SK-N-MC (cell line): ENCODE results near the gene RCC2.

Source experiments
- DNase-seq: peaks from one replicate; pipeline ENCODE4 v3.0.0-alpha.2; 2011; ENCODE audit warnings: low read depth, low spot score
- H3K27ac ChIP-seq: fragments of 200-600 bp; sonication (generic); 2 replicates; pipeline ENCODE4 v1.5.1; 2016; ENCODE audit warnings: mixed run types
- H3K36me3 ChIP-seq: fragments of 200-600 bp; sonication (generic); 2 replicates; pipeline ENCODE4 v1.6.1; 2017; ENCODE audit warnings: antibody characterized with exemption, low read length, mixed read lengths; ENCODE audit not compliant: insufficient read depth
- H3K4me3 ChIP-seq: fragments of 200-600 bp; sonication (generic); 2 replicates; pipeline ENCODE4 v1.5.1; 2016
- H3K9ac ChIP-seq: fragments of 200-600 bp; sonication (generic); 2 replicates; pipeline ENCODE4 v1.8.0; 2017; ENCODE audit warnings: mixed run types, mixed read lengths; ENCODE audit not compliant: insufficient read length
- H3K9me3 ChIP-seq: fragments of 200-600 bp; sonication (generic); 2 replicates; pipeline ENCODE4 v1.6.1; 2017; ENCODE audit warnings: low read depth, mild to moderate bottlenecking, antibody characterized with exemption, low read length, moderate library complexity, mixed read lengths
- EZH2 ChIP-seq: fragments of 200-600 bp; sonication (generic); IDR thresholded peaks from one replicate; pipeline ENCODE4 v1.6.1; 2017; ENCODE audit warnings: antibody characterized with exemption
- FOXP2 ChIP-seq: optimal IDR thresholded peaks from 2 replicates; pipeline ENCODE3; 2011; ENCODE audit warnings: mild to moderate bottlenecking, moderate library complexity; ENCODE audit not compliant: insufficient read depth; ENCODE audit errors: extremely low read length, control extremely low read depth
- POLR2AphosphoS5 ChIP-seq: IDR thresholded peaks from 2 replicates; pipeline ENCODE4 v1.6.1; 2012; ENCODE audit warnings: mild to moderate bottlenecking, low read depth, low read length, borderline replicate concordance

Gene RCC2

DNA sequence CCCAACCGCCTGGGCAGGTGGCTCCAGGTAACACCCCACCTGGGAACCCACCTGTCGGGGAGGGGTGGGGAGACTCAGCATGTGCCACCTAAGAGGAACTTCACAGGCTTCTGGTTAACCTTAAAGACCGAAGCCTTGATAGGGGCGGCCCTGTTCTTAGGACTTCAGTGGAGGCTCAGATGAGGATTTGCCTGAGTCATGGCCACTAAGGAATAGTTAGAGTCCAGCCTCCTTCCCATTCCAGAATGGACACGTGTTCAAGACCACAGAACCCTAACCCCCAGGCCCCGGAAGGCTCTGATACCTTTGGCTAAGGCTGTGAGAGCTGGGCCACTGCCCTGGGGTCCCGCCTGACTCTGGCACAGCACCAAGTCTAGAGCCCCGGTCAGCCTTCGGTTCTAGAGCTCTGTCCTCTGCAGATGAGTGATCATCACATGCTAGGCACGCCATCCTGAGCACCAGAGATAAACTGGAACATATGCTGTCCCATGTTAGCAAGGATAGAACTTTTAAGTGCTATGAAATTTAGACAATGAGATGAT is 47.2 kb downstream of the RCC2 start:
- no peaks in the 10 kb centered on the region for H3K9me3 ChIP-seq
- no peak overlapping the region for H3K9ac ChIP-seq
- TF ChIP-seq FOXP2 (no peak), EZH2 (no peak), POLR2AphosphoS5 (no peak)
- DNase-seq: no peak
- H3K27ac ChIP-seq: no peak overlapping the region
- no peak overlapping the region for H3K4me3 ChIP-seq
- no peaks in the 10 kb centered on the region for H3K36me3 ChIP-seq

DNA sequence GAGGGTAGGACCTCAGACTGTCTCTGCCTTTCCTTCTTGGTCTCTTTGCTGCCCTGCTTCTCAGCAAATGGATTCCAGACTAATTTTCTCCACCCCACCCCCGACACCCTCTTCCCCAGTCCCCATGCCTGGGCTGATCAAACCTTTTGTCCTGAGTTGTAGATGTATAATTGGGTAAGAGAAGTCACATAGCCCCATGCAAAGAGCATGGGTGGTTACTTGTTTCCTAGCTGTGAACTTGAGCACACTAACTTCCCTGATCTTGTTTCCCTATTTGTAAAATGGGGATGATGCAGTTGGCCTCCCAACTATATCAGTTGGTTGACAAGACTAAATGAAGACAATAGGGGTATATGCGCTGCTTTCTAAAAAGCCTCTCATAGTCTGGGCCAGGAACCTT is 58.3 kb downstream of the RCC2 start:
- DNase-seq: no peak
- Histone ChIP-seq H3K27ac (no peak overlapping the region), H3K9ac (no peak overlapping the region), H3K4me3 (no peak overlapping the region), H3K36me3 (no peaks in the 10 kb centered on the region), H3K9me3 (no peaks in the 10 kb centered on the region)
- TF ChIP-seq FOXP2 (no peak), POLR2AphosphoS5 (no peak), EZH2 (no peak)

DNA sequence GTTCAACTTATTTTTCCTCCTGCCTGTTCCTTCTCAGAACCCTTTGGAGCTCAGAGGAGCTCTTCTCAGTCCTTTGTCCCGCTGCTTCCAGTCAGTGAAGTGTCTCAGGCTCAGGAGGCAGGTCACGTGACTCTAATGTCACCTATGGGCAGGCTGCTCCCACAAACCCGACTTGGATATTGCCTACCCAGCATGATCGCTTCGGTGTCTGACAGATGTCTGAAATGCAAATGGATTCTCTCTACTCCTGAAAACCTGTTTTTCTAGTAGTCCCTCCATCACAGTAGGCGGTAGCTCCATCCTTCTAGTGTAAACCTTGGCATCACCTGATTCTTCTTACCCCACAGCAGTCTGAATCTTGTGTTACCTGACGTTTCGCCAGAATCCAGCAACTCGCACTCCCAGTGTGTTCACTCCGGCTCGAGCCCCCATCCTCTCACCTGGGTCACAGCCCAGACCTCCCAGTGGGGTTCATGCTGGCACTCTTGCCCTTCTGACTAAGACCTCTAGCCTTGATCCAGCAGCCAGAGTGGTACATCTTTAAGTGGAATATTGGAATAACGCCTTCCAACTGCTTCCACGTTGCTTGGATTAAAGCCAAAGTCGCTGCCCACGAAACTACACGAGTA is 62.0 kb downstream of the RCC2 start:
- Histone ChIP-seq H3K9ac (no peak overlapping the region), H3K9me3 (no peaks in the 10 kb centered on the region), H3K27ac (no peak overlapping the region), H3K4me3 (no peak overlapping the region), H3K36me3 (no peaks in the 10 kb centered on the region)
- TF ChIP-seq EZH2: no peak
- TF ChIP-seq POLR2AphosphoS5: no peak
- TF ChIP-seq FOXP2: no peak
- no peak for DNase-seq

DNA sequence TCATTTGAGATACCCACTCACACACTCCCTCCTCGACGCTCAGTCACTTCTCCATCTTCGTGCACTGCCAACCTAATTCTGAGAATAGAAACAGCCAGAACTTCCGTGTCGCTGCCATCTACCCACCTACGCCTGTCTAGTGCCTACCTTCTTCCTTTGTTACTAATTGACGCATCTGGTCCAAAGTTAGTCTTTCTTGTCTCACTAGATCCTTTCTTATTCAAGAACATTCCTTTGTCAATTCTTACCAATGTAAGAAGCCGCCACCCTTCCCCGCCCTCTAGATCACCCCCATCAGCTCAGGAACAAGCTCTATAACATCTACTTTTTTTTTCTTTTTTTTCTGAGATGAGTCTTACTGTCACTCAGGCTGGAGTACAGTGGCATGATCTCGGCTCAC is 63.8 kb downstream of the RCC2 start:
- Histone ChIP-seq H3K36me3 (no peaks in the 10 kb centered on the region), H3K4me3 (no peak overlapping the region), H3K9ac (no peak overlapping the region), H3K9me3 (no peaks in the 10 kb centered on the region), H3K27ac (no peak overlapping the region)
- no peak for DNase-seq
- TF ChIP-seq POLR2AphosphoS5 (no peak), FOXP2 (no peak), EZH2 (no peak)

DNA sequence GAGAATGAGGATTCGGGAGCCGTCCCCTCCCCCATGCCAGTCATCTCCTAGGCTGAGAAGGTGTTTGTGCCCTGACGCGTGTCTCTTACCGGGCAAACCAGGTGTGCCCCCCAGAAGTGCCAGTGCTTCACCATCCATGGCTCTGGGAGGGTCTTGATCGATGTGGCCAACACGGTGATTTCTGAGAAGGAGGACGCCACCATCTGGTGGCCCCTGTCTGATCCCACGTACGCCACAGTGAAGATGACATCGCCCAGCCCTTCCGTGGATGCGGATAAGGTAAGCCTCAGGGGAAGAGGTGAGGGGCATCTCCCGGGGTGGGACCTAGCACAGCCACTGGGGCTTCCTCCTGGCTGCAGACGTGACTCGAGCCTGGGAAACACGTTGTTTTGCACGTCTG is 66.5 kb downstream of the RCC2 start:
- no peak for DNase-seq
- TF ChIP-seq FOXP2 (no peak), POLR2AphosphoS5 (no peak), EZH2 (no peak)

DNA sequence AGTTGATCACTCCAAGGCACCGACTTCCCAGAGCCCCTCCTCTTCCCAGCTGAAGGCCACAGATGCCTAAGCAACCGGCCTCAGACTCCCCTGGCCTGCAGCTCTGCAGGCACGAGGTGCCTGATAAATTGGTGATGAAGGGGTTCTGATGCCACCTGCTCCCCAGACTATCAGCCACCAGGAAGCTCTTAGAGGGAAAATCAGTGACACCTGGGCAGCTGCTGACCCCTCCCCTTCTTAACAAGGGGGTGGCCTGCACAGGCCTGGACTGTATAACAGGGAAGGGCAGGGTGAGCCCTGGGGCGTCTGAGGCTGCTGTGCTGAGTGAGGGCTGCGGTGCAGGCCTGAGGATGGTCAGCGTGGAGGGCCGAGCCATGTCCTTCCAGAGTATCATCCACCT is 67.6 kb downstream of the RCC2 start, which contains the start of gene PADI6:
TSS of gene PADI6 (plus strand) at position 301 of the 400 bp plus-strand sequence. CDS start at position 351, 50 bp downstream.
- no peak within 1 kb of the TSS for H3K27ac ChIP-seq
- DNase-seq: no peak

More for the DNA sequence above, 66.5 kb downstream of the RCC2 start:
- Histone ChIP-seq H3K4me3 (no peak overlapping the region), H3K27ac (no peak overlapping the region), H3K36me3 (no peaks in the 10 kb centered on the region), H3K9me3 (no peaks in the 10 kb centered on the region), H3K9ac (no peak overlapping the region)

DNA sequence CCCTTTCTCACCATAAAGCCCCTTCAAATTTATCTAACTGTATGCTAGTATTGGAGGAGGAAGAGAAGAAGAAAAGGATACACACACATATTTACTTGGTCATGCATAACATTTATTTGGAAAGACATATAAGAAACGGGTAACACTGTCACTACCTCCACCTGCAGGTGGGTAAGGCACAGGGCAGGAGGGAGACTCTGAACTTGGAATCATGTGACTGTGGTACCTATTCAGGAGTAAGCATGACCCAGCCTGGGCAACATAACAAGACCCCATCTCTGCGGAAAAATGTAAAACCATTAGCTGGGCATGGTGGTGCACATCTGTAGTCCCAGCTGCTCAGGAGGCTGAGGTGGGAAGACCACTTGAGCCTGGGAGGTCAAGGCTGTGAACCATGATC is 68.9 kb downstream of the RCC2 start:
- TF ChIP-seq FOXP2 (no peak), POLR2AphosphoS5 (no peak), EZH2 (no peak)
- no peak overlapping the region for H3K4me3 ChIP-seq
- no peaks in the 10 kb centered on the region for H3K9me3 ChIP-seq
- H3K36me3 ChIP-seq: no peaks in the 10 kb centered on the region
- no peak overlapping the region for H3K27ac ChIP-seq
- H3K9ac ChIP-seq: no peak overlapping the region
- DNase-seq: no peak

More for the DNA sequence above, 67.6 kb downstream of the RCC2 start, which contains the start of gene PADI6:
- Histone ChIP-seq H3K4me3 (no peak within 1 kb of the TSS), H3K9me3 (no peaks in the 10 kb centered on the region), H3K9ac (no peak within 1 kb of the TSS), H3K36me3 (no peaks in the 10 kb centered on the region)
- no peak for TF ChIP-seq POLR2AphosphoS5
- TF ChIP-seq FOXP2: no peak
- no peak for TF ChIP-seq EZH2

DNA sequence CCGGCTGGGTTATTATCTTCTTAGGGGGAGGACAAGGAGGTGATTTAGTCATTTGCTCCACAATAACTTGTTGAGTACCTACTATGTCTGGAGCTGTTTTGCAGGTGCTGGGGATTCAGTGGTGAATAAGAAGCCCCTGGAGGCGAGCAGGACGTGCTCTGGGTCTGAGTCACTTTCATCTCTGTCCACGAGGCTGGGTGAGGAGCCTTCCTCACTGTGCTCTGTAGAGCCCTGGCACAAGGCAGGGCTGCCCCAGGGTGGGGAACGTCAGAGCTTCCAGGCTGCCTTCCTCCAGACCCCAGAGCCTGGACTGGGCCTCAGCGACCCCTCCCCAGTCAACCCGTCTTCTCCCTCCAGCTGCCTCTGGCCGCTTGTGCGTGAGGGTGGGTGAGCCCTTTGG is 70.0 kb downstream of the RCC2 start:
- Histone ChIP-seq H3K27ac (no peak overlapping the region), H3K4me3 (no peak overlapping the region), H3K9me3 (no peaks in the 10 kb centered on the region), H3K36me3 (no peaks in the 10 kb centered on the region), H3K9ac (no peak overlapping the region)
- DNase-seq: no peak
- TF ChIP-seq FOXP2: no peak
- no peak for TF ChIP-seq POLR2AphosphoS5
- TF ChIP-seq EZH2: no peak

DNA sequence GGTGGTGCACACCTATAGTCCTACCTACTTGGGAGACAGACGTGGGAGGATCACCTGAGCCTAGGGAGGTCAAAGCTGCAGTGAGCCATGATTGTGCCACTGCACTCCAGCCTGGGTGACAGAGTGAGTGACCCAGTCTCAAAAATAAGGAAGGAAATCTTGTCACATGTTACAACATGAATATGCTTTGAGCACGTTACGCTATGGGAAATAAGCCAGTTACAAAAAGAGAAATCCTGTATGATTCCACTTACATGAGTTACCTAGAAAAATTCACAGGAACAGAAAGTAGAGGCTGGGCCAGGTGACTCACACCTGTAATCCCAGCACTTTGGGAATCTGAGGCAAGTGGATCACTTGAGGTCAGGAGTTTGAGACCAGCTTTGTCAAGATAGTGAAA is 74.2 kb downstream of the RCC2 start:
- H3K9me3 ChIP-seq: no peaks in the 10 kb centered on the region
- no peak overlapping the region for H3K27ac ChIP-seq
- DNase-seq: no peak
- no peak overlapping the region for H3K9ac ChIP-seq
- H3K4me3 ChIP-seq: no peak overlapping the region
- no peaks in the 10 kb centered on the region for H3K36me3 ChIP-seq
- TF ChIP-seq POLR2AphosphoS5 (no peak), FOXP2 (no peak), EZH2 (no peak)
